Neutrophil (primary cell): ENCODE results near the gene RNF115.

Experiments used
- H3K27ac ChIP-seq: fragments of 200-600 bp; sonication (generic); 2 replicates; pipeline ENCODE4 v1.5.1; 2016; ENCODE audit warnings: mild to moderate bottlenecking, moderate library complexity
- H3K27me3 ChIP-seq: fragments of 200-600 bp; sonication (generic); 2 replicates; pipeline ENCODE4 v1.6.0; 2016; ENCODE audit warnings: mild to moderate bottlenecking
- H3K36me3 ChIP-seq: fragments of 200-600 bp; sonication (generic); 2 replicates; pipeline ENCODE4 v1.5.1; 2017
- H3K4me1 ChIP-seq, 2 experiments: fragments of 200-600 bp in 1 of 2; sonication (generic) in 1 of 2; 1 replicate in 1 of 2; 2 replicates in 1 of 2; pipeline versions ENCODE4 v1.5.1 to v1.6.1; 2013 to 2016; ENCODE audit warnings: low read depth in 1 of 2, low read length in 1 of 2, mild to moderate bottlenecking in 1 of 2, moderate library complexity in 1 of 2; ENCODE audit not compliant: control insufficient read depth in 1 of 2, insufficient read depth in 1 of 2
- H3K4me3 ChIP-seq, 2 experiments: fragments of 200-600 bp in 1 of 2; sonication (generic) in 1 of 2; 1 replicate in 1 of 2; 2 replicates in 1 of 2; pipeline ENCODE4 v1.5.1; 2013 to 2016; ENCODE audit warnings: low read depth in 1 of 2, low read length in 1 of 2, mild to moderate bottlenecking in 1 of 2, moderate library complexity in 1 of 2
- H3K9me3 ChIP-seq: fragments of 200-600 bp; sonication (generic); 2 replicates; pipeline ENCODE4 v1.5.1; 2016
- CTCF ChIP-seq: fragments of 200-600 bp; sonication (generic); IDR thresholded peaks from 2 replicates; pipeline ENCODE4 v1.5.1; 2016; ENCODE audit warnings: antibody characterized with exemption

RNF115 gene

DNA sequence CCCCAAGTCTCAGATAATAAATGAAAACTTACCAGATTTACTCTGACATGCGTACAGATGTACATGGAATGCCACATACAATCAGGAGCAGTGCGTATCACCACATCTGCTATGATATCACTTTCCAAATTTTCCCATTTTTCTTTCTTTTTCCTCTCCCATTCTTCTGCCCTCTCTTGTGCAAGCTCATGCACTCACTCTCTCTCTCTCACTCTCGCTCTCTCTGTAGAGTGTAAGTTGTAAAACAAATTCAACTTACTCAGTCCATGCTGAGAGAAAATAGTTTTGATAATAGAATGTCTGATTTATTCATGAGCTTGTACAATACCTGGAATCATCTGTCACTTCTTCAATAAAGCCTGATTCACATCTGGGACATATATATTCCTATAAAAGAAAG lies 35.3 kb downstream of the RNF115 start:
- Histone ChIP-seq H3K4me1 (no peaks in the 10 kb centered on the region), H3K27ac (no peak overlapping the region), H3K4me3 (no peak overlapping the region), H3K9me3 (no peaks in the 10 kb centered on the region), H3K36me3 (no peaks in the 10 kb centered on the region), H3K27me3 (no peaks in the 10 kb centered on the region)
- no peak for TF ChIP-seq CTCF

DNA sequence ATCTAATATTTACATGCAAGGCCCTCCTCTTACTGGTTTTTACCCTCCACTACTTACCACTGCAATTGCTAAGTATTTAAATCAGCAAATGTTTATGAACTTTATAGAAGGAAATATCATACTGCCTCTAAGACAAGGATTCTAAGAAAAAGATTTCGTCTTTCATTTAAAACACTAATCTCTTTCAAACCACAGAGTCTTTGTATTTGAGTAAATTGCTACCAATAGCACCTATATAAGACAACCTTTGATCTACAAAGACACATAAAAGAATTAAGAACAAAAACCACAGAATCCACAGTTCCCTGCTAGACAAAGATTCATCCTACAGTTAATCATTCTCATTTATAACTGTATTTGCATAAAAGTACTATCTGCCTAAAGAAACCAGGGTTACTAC lies 37.6 kb downstream of the RNF115 start:
- Histone ChIP-seq H3K9me3 (no peaks in the 10 kb centered on the region), H3K4me1 (no peaks in the 10 kb centered on the region), H3K36me3 (peaks cover 8% of the 10 kb centered on the region), H3K4me3 (no peak overlapping the region), H3K27ac (no peak overlapping the region), H3K27me3 (no peaks in the 10 kb centered on the region)
- no peak for TF ChIP-seq CTCF

GRCh38 chr1:145785547-145785946 lies 38.3 kb downstream of the RNF115 start:
- Histone ChIP-seq H3K27me3 (no peaks in the 10 kb centered on the region), H3K9me3 (no peaks in the 10 kb centered on the region), H3K36me3 (peaks cover 8% of the 10 kb centered on the region), H3K4me3 (no peak overlapping the region), H3K27ac (no peak overlapping the region), H3K4me1 (no peaks in the 10 kb centered on the region)
- no peak for TF ChIP-seq CTCF

DNA sequence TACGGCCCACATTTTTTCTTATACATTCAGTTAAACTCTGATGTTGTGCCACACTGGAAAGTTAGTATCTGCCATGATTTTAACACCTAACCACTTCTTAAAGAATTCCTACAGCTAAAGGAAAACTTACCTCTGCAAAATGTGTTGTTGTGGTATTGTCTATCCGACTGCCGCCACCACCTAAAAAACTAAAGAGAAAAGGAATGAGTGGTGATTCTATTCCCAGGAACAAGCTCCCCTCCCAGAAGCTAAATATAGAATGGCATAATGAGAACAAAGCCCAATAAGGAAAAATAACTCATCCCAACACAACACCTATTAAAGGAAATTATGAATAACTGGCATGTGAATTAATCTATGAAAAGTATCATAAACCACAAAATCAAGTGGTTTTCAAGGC lies 39.5 kb downstream of the RNF115 start:
- no peak for TF ChIP-seq CTCF
- Histone ChIP-seq H3K36me3 (peaks cover 8% of the 10 kb centered on the region), H3K27ac (no peak overlapping the region), H3K4me1 (no peaks in the 10 kb centered on the region), H3K9me3 (no peaks in the 10 kb centered on the region), H3K27me3 (no peaks in the 10 kb centered on the region), H3K4me3 (no peak overlapping the region)

DNA sequence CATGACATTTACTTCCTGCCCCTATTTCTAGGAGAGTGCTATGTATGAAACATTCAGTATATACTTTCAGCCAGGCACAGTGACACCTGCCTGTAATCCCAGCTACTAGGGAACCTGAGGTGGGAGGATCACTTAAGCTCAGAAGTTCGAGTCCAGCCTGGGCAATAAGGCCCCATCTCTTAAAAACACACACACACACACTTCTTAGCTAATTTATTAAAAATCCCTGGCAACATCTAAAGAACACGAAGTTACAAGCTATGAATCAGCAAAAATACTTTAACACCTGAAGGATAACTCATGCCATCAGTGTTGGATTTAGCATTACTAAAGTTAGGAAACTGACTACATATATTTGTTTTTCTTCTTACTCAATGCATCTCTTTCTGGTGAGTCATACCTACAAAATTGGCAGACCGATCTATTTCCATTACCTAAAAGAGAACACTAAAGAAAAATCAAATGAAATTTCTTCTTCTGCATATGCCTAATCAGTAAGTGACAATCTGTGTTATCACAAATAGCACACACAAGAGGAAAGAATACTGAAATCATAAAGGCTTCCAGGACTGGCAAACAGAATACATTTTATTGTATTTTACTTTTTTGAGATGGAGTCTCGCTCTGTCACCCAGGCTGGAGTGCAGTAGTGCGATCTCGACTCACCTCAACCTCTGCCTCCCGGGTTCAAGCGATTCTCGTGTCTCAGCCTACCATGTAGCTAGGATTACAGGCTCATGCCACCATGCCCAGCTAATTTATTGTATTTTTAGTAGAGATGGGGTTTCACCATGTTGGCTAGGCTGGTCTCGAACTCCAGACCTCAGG lies 41.4 kb downstream of the RNF115 start:
- Histone ChIP-seq H3K4me1 (no peaks in the 10 kb centered on the region), H3K9me3 (no peaks in the 10 kb centered on the region), H3K36me3 (peaks cover 17% of the 10 kb centered on the region), H3K27me3 (no peaks in the 10 kb centered on the region), H3K4me3 (no peak overlapping the region), H3K27ac (no peak overlapping the region)
- no peak for TF ChIP-seq CTCF
